CD14-positive monocyte (primary cell): Measurements from ENCODE around the gene ZNF576. TPM values are rescaled to one million over a fixed set of nuclear protein-coding genes. Genes with fewer than 3 reads are reported as not detected.
"Not testable (repeated sequence)": the region's sequence is repeated elsewhere in the genome, so short reads cannot be mapped to it uniquely, and the experiment has no call there.

ENCODE experiments used
- DNase-seq, 3 donors: peaks; one replicate each; pipeline ENCODE4 v3.0.0-alpha.2; 2011 to 2022
- H2AFZ ChIP-seq: 2 replicates; pipeline ENCODE4 v1.6.0; 2012; ENCODE audit warnings: mild to moderate bottlenecking, low read depth, low read length, inconsistent platforms; ENCODE audit not compliant: insufficient read depth, poor library complexity, severe bottlenecking
- H3K27ac ChIP-seq, 2 donors: 1 replicate in 1 of 2; 2 replicates in 1 of 2; pipeline ENCODE4 v1.5.1; 2012 to 2013; ENCODE audit warnings: low read length in 2 of 2, control low read depth in 1 of 2, inconsistent platforms in 1 of 2, low read depth in 1 of 2, mild to moderate bottlenecking in 1 of 2
- H3K27me3 ChIP-seq, 2 donors: one replicate each; pipeline versions ENCODE4 v1.6.0 to v1.6.1; 2011 to 2013; ENCODE audit warnings: low read length in 2 of 2; ENCODE audit not compliant: control insufficient read depth in 2 of 2, insufficient read depth in 2 of 2
- H3K36me3 ChIP-seq, 2 donors: replicated peaks in 1 of 2; 1 replicate in 1 of 2; 2 replicates in 1 of 2; pipeline versions ENCODE4 v1.5.1 to v1.6.1; 2012 to 2013; ENCODE audit warnings: low read length in 2 of 2, control low read depth in 1 of 2, inconsistent platforms in 1 of 2, mild to moderate bottlenecking in 1 of 2; ENCODE audit not compliant: insufficient read depth in 2 of 2, control insufficient read depth in 1 of 2
- H3K4me1 ChIP-seq, 2 donors: 1 replicate in 1 of 2; 2 replicates in 1 of 2; pipeline versions ENCODE4 v1.5.1 to v1.6.1; 2012 to 2013; ENCODE audit warnings: low read length in 2 of 2, control low read depth in 1 of 2, inconsistent platforms in 1 of 2, mild to moderate bottlenecking in 1 of 2, moderate library complexity in 1 of 2; ENCODE audit not compliant: insufficient read depth in 2 of 2, control insufficient read depth in 1 of 2
- H3K4me2 ChIP-seq: replicated peaks from 2 replicates; pipeline ENCODE3; 2012; ENCODE audit warnings: low read length, moderate library complexity, mild to moderate bottlenecking; ENCODE audit not compliant: poor library complexity, severe bottlenecking; ENCODE audit errors: extremely low read depth
- H3K4me3 ChIP-seq, 3 experiments: fragments of 200-600 bp in 1 of 3; sonication (generic) in 1 of 3; replicated peaks in 1 of 3; 1 replicate in 2 of 3; 2 replicates in 1 of 3; pipeline ENCODE4 v1.5.1; 2011 to 2013; ENCODE audit warnings: low read length in 3 of 3, mild to moderate bottlenecking in 3 of 3, control low read depth in 2 of 3, low read depth in 2 of 3, inconsistent platforms in 1 of 3, moderate library complexity in 1 of 3
- H3K79me2 ChIP-seq: 2 replicates; pipeline ENCODE4 v1.6.0; 2012; ENCODE audit warnings: mild to moderate bottlenecking, control low read depth, inconsistent platforms, low read length, moderate library complexity; ENCODE audit not compliant: insufficient read depth
- H3K9ac ChIP-seq: 2 replicates; pipeline ENCODE4 v1.6.0; 2017; ENCODE audit warnings: low read length, mild to moderate bottlenecking; ENCODE audit not compliant: insufficient read depth, poor library complexity, severe bottlenecking
- H3K9me3 ChIP-seq, 2 donors: replicated peaks in 1 of 2; 1 replicate in 1 of 2; 2 replicates in 1 of 2; pipeline versions ENCODE4 v1.5.1 to v1.6.1; 2012 to 2013; ENCODE audit warnings: low read length in 2 of 2, control low read depth in 1 of 2; ENCODE audit not compliant: control insufficient read depth in 1 of 2, insufficient read depth in 1 of 2
- H4K20me1 ChIP-seq: 2 replicates; pipeline ENCODE4 v1.6.0; 2012; ENCODE audit warnings: mild to moderate bottlenecking, low read length, control low read depth, moderate library complexity; ENCODE audit not compliant: insufficient read depth
- H3K27ac Mint-ChIP-seq, 7 donors: one replicate each; pipeline ENCODE4 v1.8.0; 2020; ENCODE audit warnings: mild to moderate bottlenecking in 7 of 7, mixed read lengths in 7 of 7, moderate library complexity in 6 of 7, inconsistent platforms in 2 of 7
- H3K27me3 Mint-ChIP-seq, 3 donors: one replicate each; pipeline ENCODE4 v1.8.0; 2021 to 2022; ENCODE audit warnings: low read depth in 3 of 3, mild to moderate bottlenecking in 3 of 3, mixed read lengths in 3 of 3, moderate library complexity in 3 of 3, inconsistent platforms in 1 of 3
- H3K36me3 Mint-ChIP-seq, 2 donors: one replicate each; pipeline ENCODE4 v1.8.0; 2020; ENCODE audit warnings: mixed read lengths in 2 of 2, inconsistent platforms in 1 of 2, mild to moderate bottlenecking in 1 of 2
- H3K4me1 Mint-ChIP-seq: one replicate; pipeline ENCODE4 v1.8.0; 2020; ENCODE audit warnings: mild to moderate bottlenecking, mixed read lengths
- H3K4me3 Mint-ChIP-seq, 2 donors: one replicate each; pipeline ENCODE4 v1.8.0; 2020; ENCODE audit warnings: mild to moderate bottlenecking in 2 of 2, mixed read lengths in 2 of 2, moderate library complexity in 1 of 2
- H3K9me3 Mint-ChIP-seq, 7 donors: one replicate each; pipeline ENCODE4 v1.8.0; 2020 to 2022; ENCODE audit warnings: mixed read lengths in 7 of 7, mild to moderate bottlenecking in 6 of 7, moderate library complexity in 6 of 7, inconsistent platforms in 2 of 7
- WGBS: methylation state at CpG from one replicate; pipeline ENCODE4 v1.1.5; 2013; ENCODE audit warnings: missing lambda C conversion rate; ENCODE audit not compliant: insufficient coverage; 5-methylcytosine and 5-hydroxymethylcytosine counted together
- intact Hi-C, 2 donors: fragments of 100-400 bp; cut with micrococcal nuclease; formaldehyde crosslinking; loops; one replicate each; pipeline versions ENCODE4 v1.15.0 to v1.15.1; 2023
- polyA minus RNA-seq: library from RNA; depleted of rRNA, polyadenylated mRNA; stranded (reverse); fragments of >200 nt; gene quantifications from 2 replicates; pipeline ENCODE4 v1.2.3, GENCODE V29; 2012
- polyA plus RNA-seq, 3 donors: library from polyadenylated mRNA; depleted of rRNA in 1 of 3; unstranded in 2 of 3; stranded (reverse) in 1 of 3; fragments of 300-500 nt in 2 of 3; fragments of >200 nt in 1 of 3; fragmentation: Illumina TruSeq in 2 of 3; gene quantifications; 1 replicate in 2 of 3; 2 replicates in 1 of 3; pipeline ENCODE4 v1.2.3, GENCODE V29; 2012 to 2021
- total RNA-seq, 12 experiments: library from RNA in 1 of 12; stranded (reverse) in 1 of 12; fragments of 120-200 nt in 1 of 12; gene quantifications; one replicate each; pipeline ENCODE4 v1.2.4 and lab custom pipeline; 2013 to 2026; ENCODE audit warnings: mixed read lengths in 6 of 12, inconsistent platforms in 1 of 12
- TF ChIP-seq, protein P1 (sequence below): fragments of 200-600 bp; IDR thresholded peaks from one replicate; pipeline ENCODE4 v1.8.0; 2022; ENCODE audit warnings: antibody characterized with exemption, mild to moderate bottlenecking

ZNF576 gene, protein sequence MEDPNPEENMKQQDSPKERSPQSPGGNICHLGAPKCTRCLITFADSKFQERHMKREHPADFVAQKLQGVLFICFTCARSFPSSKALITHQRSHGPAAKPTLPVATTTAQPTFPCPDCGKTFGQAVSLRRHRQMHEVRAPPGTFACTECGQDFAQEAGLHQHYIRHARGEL
- 7.0 TPM for total RNA-seq (2013)
- polyA plus RNA-seq (1 to 10 TPM; 3.6 to 8.4 (median 7.2) TPM), polyA minus RNA-seq (9.0 and 12.4 TPM in 2 replicates), total RNA-seq (lab: John Stamatoyannopoulos, UW) (1.8 to 5.7 (median 3.6) reads per million in 11 experiments)

DNA sequence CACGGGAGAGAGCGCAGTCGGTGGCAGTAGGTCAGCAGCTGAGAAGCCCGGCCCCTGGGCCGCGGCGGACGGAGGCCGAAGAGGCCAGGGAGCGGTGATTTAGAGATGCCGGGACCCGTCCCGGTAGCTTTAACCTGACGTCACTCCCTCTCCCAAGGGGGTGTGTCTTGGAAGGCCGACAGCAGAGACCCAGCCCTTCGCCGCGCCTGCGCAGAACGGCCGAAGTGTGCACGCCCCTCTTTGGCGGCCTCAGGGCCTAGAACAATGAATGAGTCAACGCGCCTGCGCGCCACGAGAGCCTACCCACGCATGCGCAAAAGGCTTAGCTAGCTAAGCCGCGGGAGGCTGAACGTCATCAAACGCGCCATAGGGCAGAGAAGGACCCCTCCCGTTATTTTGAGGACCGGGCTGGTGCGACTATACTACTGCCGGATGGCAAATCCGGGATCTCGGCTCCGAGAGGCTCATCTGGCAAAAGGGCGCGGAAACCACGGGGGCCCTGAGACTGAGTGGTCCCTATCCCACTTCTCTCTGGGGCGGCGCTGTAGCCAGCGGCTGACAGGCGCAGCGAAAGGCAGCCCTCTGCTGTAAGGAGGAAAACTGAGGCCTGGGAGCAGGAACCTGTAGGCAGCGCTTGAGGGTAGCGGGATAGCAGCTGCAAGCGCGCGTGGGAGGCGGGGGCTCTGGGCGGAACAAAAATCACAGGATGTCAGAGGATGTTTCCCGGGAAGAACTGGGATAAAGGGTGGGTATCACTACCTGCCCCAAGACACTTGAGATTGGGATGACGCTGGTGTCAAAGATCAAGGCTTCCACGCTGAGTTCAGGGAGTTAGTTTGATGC, at the start of gene ZNF576, which contains the start of gene IRGQ:
Gene ZNF576, plus strand, starts transcription at position 597 of the 843 bp plus-strand sequence. CDS start 514 bp downstream, outside the sequence.
Gene IRGQ, minus strand, starts transcription at position 136 of the 843 bp plus-strand sequence. CDS start 796 bp downstream, outside the sequence.
- peak within 1 kb of the TSS; percentile 93 to 99 for H3K27ac ChIP-seq
- Mint-ChIP-seq H3K36me3 (peaks cover 36 to 47% of the 10 kb centered on the region in 2 donors), H3K27me3 (no peaks in the 10 kb centered on the region), H3K9me3 (no peaks in the 10 kb centered on the region), H3K4me1 (peaks cover 27% of the 10 kb centered on the region), H3K4me3 (peak within 1 kb of the TSS; percentile 98), H3K27ac (peak within 1 kb of the TSS; percentile 98 to 100 (median 99))
- peaks cover 33 to 60% of the 10 kb centered on the region in 2 donors for H3K36me3 ChIP-seq
- H3K4me3 ChIP-seq: peak within 1 kb of the TSS; percentile 71 to 91 (median 73)
- no peaks in the 10 kb centered on the region for H3K9me3 ChIP-seq
- H2AFZ ChIP-seq: peak within 1 kb of the TSS; percentile 87
- peaks cover 35% of the 10 kb centered on the region for H3K79me2 ChIP-seq
- TF ChIP-seq, protein P1, sequence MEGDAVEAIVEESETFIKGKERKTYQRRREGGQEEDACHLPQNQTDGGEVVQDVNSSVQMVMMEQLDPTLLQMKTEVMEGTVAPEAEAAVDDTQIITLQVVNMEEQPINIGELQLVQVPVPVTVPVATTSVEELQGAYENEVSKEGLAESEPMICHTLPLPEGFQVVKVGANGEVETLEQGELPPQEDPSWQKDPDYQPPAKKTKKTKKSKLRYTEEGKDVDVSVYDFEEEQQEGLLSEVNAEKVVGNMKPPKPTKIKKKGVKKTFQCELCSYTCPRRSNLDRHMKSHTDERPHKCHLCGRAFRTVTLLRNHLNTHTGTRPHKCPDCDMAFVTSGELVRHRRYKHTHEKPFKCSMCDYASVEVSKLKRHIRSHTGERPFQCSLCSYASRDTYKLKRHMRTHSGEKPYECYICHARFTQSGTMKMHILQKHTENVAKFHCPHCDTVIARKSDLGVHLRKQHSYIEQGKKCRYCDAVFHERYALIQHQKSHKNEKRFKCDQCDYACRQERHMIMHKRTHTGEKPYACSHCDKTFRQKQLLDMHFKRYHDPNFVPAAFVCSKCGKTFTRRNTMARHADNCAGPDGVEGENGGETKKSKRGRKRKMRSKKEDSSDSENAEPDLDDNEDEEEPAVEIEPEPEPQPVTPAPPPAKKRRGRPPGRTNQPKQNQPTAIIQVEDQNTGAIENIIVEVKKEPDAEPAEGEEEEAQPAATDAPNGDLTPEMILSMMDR: no peak
- peak; percentile 100 for DNase-seq
- peaks cover 31 to 35% of the 10 kb centered on the region in 2 donors for H3K4me1 ChIP-seq
- under 1% methylated on average over 56 of the region's 60 CpGs for WGBS
- H3K4me2 ChIP-seq: peak within 1 kb of the TSS; percentile 92
- intact Hi-C loops: loop anchor here (1.0 to 10.0 kb wide), 6 partner anchors 21 to 69 kb away; partner anchors contain the start of genes PINLYP (in 2 of the 2), XRCC1 (in 2 of the 2), ZNF575 (in 2 of the 2) and ETHE1 (in 1 of the 2)
- H3K27me3 ChIP-seq: no peaks in the 10 kb centered on the region
- peak within 1 kb of the TSS; percentile 94 for H3K9ac ChIP-seq
- H4K20me1 ChIP-seq: peaks cover 13% of the 10 kb centered on the region

DNA sequence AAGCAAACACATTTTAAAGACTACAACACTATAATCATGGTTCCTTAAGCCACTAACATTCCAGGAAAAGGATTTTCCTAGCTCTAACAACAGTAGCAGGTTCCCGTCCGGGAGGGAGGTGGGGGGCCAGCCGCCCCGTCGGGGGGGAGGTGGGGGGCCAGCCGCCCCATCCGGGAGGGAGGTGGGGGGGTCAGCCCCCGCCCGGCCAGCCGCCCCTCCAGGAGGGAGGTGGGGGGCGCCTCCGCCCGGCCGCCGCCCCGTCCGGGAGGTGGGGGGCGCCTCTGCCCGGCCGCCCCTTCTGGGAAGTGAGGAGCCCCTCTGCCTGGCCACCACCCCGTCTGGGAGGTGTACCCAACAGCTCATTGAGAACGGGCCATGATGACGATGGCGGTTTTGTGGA, 48.5 kb upstream of the ZNF576 start:
- WGBS: no CpG with 5 or more reads among the region's 24 CpGs
- H3K9me3 Mint-ChIP-seq, H3K4me3 ChIP-seq, H3K27me3 ChIP-seq, H2AFZ ChIP-seq, intact Hi-C loops, H3K27me3 Mint-ChIP-seq, H3K9me3 ChIP-seq, DNase-seq, H3K4me1 ChIP-seq, H3K27ac ChIP-seq, H3K79me2 ChIP-seq, H3K4me3 Mint-ChIP-seq, H3K9ac ChIP-seq, H3K4me1 Mint-ChIP-seq, H4K20me1 ChIP-seq, H3K4me2 ChIP-seq, H3K27ac Mint-ChIP-seq: not testable (repeated sequence)
- peaks cover 66 to 90% of the 10 kb centered on the region in 2 donors for H3K36me3 Mint-ChIP-seq
- peaks cover 64 to 86% of the 10 kb centered on the region in 2 donors for H3K36me3 ChIP-seq
